Hindlimb muscle (tissue), 1 donor: ENCODE results near the gene TTLL10. TPM values are rescaled to one million over a fixed set of nuclear protein-coding genes. Genes with fewer than 3 reads are reported as not detected.

Experiments used
- polyA plus RNA-seq: library from polyadenylated mRNA; unstranded; fragments of 120-200 nt; gene quantifications from one replicate; pipeline ENCODE4 v1.2.1, GENCODE V29; 2013; ENCODE audit not compliant: insufficient read length

Gene TTLL10
- polyA plus RNA-seq, 1 donor: 0.25 TPM

Other genes with a start within 250 kb of the TTLL10 start
- gene SAMD11, start 250.0 kb upstream of the TTLL10 start, polyA plus RNA-seq: 2.7 TPM
- 48.2 TPM for gene NOC2L, start 214.6 kb upstream of the TTLL10 start, polyA plus RNA-seq
- gene KLHL17, start 213.3 kb upstream of the TTLL10 start, polyA plus RNA-seq: 6.0 TPM
- gene PLEKHN1, start 207.4 kb upstream of the TTLL10 start, polyA plus RNA-seq: 0.13 TPM
- gene PERM1, start 191.8 kb upstream of the TTLL10 start, polyA plus RNA-seq: 2.1 TPM
- 24.1 TPM for gene HES4, start 173.8 kb upstream of the TTLL10 start, polyA plus RNA-seq
- 8.9 TPM for gene ISG15, start 160.4 kb upstream of the TTLL10 start, polyA plus RNA-seq
- gene AGRN, start 153.8 kb upstream of the TTLL10 start, polyA plus RNA-seq: 51.3 TPM
- 0.31 TPM for gene RNF223, start 99.6 kb upstream of the TTLL10 start, polyA plus RNA-seq
- gene C1orf159, start 57.8 kb upstream of the TTLL10 start, polyA plus RNA-seq: 7.8 TPM
- 4.1 TPM for gene TNFRSF18, start 32.7 kb downstream of the TTLL10 start, polyA plus RNA-seq
- 3.2 TPM for gene TNFRSF4, start 40.3 kb downstream of the TTLL10 start, polyA plus RNA-seq
- gene SDF4, start 58.1 kb downstream of the TTLL10 start, polyA plus RNA-seq: 92.9 TPM
- gene B3GALT6, start 58.4 kb downstream of the TTLL10 start, polyA plus RNA-seq: 20.0 TPM
- 3.6 TPM for gene C1QTNF12, start 72.8 kb downstream of the TTLL10 start, polyA plus RNA-seq
- 39.1 TPM for gene UBE2J2, start 100.0 kb downstream of the TTLL10 start, polyA plus RNA-seq
- 5.4 TPM for gene SCNN1D, start 106.6 kb downstream of the TTLL10 start, polyA plus RNA-seq
- 54.6 TPM for gene ACAP3, start 134.1 kb downstream of the TTLL10 start, polyA plus RNA-seq
- 7.0 TPM for gene PUSL1, start 134.7 kb downstream of the TTLL10 start, polyA plus RNA-seq
- gene INTS11, start 150.8 kb downstream of the TTLL10 start, polyA plus RNA-seq: 87.7 TPM
- 20.2 TPM for gene CPTP, start 150.9 kb downstream of the TTLL10 start, polyA plus RNA-seq
- 3.9 TPM for gene TAS1R3, start 157.4 kb downstream of the TTLL10 start, polyA plus RNA-seq
- 54.3 TPM for gene DVL1, start 175.5 kb downstream of the TTLL10 start, polyA plus RNA-seq
- 73.1 TPM for gene MXRA8, start 184.7 kb downstream of the TTLL10 start, polyA plus RNA-seq
- gene AURKAIP1, start 201.3 kb downstream of the TTLL10 start, polyA plus RNA-seq: 71.7 TPM
- 174 TPM for gene CCNL2, start 225.5 kb downstream of the TTLL10 start, polyA plus RNA-seq
- gene MRPL20, start 233.4 kb downstream of the TTLL10 start, polyA plus RNA-seq: 91.1 TPM
- gene ANKRD65, start 247.4 kb downstream of the TTLL10 start, polyA plus RNA-seq: 24.7 TPM